TTC549 (cell line): ENCODE data around the gene ADAMTS16.

Source experiments
- FAIRE-seq: peaks from 2 replicates; lab custom pipeline; 2012; peaks lifted over from hg19 to GRCh38; lab: Jason Lieb, UNC

ADAMTS16 gene

GRCh38 chr5:5240234-5240633, 100.1 kb downstream of the ADAMTS16 start:
- FAIRE-seq, result no peak

DNA sequence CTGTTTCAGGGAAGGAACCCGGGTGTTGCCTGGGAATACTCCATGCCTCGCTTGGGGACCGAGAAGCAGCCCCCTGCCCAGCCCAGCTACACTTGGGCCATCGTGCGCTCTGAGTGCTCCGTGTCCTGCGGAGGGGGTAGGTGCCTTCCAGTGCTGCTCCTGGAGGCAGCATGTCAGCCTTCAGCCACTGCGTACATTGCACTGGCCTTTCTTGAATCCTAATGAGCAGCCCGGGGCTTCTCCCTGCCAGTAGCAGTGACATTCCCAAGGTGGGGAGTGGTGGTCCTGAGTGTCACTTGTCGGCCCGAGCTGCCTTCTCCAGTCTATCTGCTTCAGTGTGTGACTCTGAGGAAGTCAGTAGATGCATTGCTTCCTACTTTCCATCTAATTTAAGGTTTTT, 101.9 kb downstream of the ADAMTS16 start:
- no peak for FAIRE-seq

DNA sequence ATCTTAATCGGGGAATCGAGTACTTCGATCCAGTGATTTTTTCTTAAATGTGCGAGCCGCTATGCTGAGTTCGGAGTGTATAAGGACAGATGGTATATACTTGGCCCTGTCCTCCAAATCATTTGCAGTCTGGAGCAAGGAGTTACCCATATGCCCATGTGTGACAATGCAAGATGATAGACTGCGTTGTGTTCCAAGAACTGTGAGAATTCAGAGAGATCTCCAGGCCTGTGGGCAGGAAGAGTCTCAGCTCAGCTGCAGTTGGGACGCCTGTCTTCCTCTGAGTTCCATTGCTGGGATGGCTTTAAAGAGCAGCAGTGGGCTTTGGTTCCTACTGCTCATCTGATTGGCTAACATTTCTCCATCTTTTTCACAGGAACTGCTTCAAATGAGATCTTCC, 106.6 kb downstream of the ADAMTS16 start:
- no peak for FAIRE-seq

DNA sequence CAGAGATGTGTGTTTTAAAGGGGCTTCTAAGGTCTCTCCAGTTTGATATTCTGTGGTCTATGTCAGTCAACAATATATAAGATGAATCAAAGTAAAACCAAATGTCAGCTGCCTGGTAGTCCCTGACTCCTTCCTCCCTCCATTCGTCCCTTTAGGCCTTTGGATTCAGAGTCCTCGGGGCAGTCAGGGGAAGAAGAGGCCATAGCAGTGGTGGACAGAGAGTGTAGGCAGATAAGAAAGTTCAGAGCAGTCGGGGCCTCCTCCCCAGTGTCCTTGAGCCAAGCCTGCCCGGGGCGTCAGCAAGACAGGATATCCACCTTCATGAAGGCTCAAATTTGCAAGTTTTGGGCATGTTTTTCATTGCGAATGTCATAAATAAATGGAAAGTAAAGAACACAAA, 110.6 kb downstream of the ADAMTS16 start:
- no peak for FAIRE-seq

DNA sequence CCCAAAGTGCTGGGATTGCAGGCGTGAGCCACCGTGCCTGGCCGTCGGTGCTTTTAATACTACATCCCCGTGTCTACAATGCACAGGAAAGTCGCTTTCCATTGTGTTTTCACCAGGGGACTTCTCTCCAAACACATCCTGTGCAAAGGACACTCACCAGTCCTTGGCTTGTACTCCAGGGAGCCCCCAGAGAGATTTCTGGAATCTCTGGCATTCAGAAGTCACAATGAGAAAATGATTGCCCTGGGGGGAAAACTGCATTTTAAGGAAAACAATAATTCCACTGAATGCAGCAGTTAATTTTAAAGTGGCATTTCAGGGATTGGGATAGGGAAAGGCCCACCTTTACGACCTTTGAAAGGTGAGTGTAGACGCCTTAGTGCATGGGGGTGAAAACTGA, 112.0 kb downstream of the ADAMTS16 start:
- no peak for FAIRE-seq

GRCh38 chr5:5257353-5257752, 117.2 kb downstream of the ADAMTS16 start:
- no peak for FAIRE-seq

GRCh38 chr5:5258564-5258963, 118.4 kb downstream of the ADAMTS16 start:
- no peak for FAIRE-seq

- no peak for FAIRE-seq
Measured at GRCh38 chr5:5264727-5265126, 124.6 kb downstream of the ADAMTS16 start.

- no peak for FAIRE-seq
Measured at GRCh38 chr5:5266297-5266696, 126.2 kb downstream of the ADAMTS16 start.

GRCh38 chr5:5270161-5270560, 130.0 kb downstream of the ADAMTS16 start:
- no peak for FAIRE-seq

DNA sequence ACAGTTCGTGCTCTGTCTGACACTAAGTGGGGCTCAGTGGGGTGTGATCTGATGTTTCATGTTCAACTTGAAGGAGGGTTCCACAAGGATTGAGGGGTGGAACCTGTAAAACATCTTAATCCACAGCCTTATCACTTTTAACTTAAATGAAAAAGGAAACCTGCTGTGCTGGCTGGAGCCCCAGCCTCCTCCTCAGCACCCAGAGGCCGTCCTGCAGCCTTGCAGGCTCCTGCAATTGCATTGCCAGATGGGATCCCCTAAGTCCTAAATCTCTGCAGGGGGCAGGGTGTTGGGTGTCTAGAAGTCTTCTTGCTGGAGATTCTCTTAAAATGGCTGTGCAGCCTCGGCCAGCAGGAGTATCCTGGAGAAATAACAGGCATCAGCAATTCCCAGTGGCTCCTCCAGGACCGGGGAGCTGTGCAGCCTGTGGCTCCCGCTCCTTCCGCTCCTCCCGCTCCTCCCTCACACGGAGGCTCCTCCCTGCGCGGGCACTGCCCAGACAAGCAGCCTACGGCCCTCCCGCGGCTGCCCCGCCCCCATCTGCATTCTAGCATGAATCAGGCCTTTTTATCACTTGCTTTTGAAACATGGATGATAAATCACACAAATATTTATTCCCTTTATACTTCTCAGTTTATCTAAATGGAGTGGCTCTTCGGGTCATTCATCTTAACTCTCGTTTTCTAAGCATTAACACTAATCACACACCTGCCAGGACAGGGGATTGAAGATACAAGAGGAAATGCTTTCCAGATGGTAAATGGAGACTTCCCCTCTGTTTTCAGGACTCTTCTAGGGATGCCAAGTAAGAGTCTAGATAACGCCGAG, 131.0 kb downstream of the ADAMTS16 start:
- no peak for FAIRE-seq

- no peak for FAIRE-seq
Measured at GRCh38 chr5:5271786-5272321, 131.7 kb downstream of the ADAMTS16 start.

- FAIRE-seq, result no peak
Measured at GRCh38 chr5:5273398-5273797, 133.3 kb downstream of the ADAMTS16 start.

DNA sequence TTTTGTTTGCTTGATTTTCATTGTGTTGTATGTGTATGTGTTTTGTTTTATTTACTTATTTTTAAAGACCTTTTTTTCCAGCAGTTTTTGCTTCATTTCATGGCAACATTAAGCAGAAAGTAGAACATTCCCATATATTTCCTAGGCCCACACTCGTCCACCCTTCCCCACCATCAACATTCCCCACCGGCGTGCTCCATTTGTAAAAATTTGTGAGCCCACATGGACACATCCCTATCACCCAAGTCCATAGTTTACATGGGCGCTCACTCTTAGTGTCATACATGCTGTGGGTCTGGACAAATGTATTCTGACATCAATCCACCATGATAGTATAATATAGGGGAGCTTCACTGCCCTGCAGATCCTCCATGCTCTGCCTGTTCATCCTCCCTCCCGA, 133.8 kb downstream of the ADAMTS16 start:
- no peak for FAIRE-seq

DNA sequence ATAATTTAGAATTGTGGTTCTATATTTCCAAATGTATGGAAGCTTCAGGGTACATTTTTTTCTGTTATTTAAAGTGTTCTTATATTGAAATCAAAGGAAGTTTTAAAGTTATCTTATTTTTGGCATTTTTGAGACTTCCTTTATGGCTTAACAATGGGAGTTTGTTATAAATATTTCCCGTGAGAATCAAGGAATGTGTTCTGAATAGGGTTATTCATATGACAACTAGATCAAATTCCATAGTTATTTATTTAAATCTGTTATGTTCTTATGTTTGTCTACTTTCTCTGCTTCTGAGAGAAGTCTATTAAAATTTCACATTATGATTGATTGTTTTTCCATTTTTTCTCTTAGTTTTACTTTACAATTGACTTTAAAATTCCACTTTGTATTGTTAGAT, 135.1 kb downstream of the ADAMTS16 start:
- no peak for FAIRE-seq

- no peak for FAIRE-seq
Measured at GRCh38 chr5:5276430-5276829, 136.3 kb downstream of the ADAMTS16 start.

GRCh38 chr5:5276951-5277517, 136.9 kb downstream of the ADAMTS16 start:
- FAIRE-seq, result no peak

- no peak for FAIRE-seq
Measured at GRCh38 chr5:5278201-5278814, 138.2 kb downstream of the ADAMTS16 start.

- no peak for FAIRE-seq
Measured at GRCh38 chr5:5278815-5279381, 138.8 kb downstream of the ADAMTS16 start.

GRCh38 chr5:5285906-5286305, 145.8 kb downstream of the ADAMTS16 start:
- no peak for FAIRE-seq

- no peak for FAIRE-seq
Measured at GRCh38 chr5:5287419-5287818, 147.3 kb downstream of the ADAMTS16 start.

- FAIRE-seq, result no peak
Measured at GRCh38 chr5:5288201-5288600, 148.1 kb downstream of the ADAMTS16 start.

DNA sequence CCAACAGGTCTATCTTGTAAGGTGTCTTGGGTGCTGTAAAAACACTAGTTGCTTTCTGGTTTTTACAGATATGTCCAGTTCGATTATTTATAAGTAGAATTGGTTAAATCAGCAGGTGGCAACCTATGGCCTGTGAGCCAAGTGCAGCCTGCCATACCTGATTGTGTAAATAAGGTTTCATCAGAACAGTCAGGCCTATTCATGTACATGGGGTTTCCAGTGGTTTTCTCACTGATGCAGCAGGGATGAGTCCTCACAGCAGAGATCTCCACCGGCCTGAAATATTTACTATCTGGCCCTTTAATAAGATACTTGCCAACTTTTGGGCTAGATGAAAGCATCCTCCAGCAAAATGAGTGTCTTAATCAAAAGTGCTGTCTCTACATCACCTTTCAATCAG, 149.4 kb downstream of the ADAMTS16 start:
- FAIRE-seq, result no peak
